Stimulated activated CD8-positive, alpha-beta memory T cell treated with anti-CD3 and anti-CD28 coated beads, Interleukin-12 subunit alpha, Interleukin-12 subunit beta, amount 100 ng/mL, for 1 hour (primary cell): Measurements from ENCODE around the gene DCXR.

ENCODE experiments used
- DNase-seq: peaks from one replicate; pipeline ENCODE4 v3.0.0-alpha.2; 2020; ENCODE audit warnings: low read depth

DCXR gene

DNA sequence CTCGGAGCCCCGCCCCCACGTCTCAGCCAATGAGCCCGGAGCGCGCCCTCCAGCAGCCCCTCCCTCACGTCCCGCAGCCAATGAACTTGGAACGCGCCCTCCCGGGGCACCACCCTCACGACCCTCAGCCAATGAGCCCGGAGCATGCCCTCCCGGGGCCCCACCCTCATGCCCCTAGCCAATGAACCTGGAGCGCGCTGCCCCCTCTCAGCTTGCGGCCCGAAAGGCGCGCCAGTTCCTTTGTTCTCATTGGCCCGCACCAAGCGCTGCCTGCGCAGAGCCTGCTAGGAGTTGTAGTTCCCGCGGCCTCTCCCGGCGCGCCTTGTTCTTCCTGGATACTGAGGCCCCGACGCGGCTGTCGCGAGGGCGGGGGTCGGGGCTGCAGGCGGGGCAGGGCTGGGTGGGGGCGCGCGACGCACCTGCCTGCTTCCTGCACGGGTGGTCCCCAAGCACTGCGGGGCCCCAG lies 14.5 kb downstream of the DCXR start, which contains the start of gene LRRC45:
LRRC45 (plus strand) TSS at position 325 of the 466 bp plus-strand sequence. CDS start 339 bp downstream, outside the sequence.
- peak; percentile 99 for DNase-seq

DNA sequence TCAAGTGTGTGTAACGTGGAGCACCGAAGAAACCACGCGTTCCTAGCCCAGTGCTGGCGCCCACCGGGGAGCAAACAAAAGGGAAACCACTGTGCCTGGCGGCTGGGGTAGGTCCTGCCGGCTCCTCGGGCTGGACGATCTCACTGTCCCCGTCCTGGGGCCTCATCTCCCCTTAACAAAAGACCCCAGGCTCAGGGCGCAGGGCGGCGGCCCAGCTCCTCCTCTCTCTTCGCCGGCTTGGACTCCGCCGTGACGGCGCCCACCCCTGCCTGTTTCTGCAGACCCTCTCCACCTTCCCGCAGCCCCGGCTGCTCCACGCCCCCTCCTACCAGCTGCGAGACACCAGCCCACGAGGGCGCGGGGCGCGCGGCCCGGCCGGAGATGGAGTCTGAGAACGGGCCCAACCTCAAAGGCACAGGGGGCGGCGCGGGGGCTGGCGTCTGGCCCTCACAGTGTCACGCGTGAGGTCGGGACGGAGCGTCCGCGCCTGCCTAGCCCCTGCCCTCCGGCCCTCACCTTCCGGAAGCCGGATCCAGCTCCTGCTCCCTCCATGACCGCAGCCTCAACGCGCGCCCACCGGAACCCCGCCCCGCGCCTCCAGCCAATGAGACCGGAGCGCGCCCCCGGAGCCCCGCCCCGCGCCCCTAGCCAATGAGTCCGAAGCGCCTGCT lies 15.1 kb downstream of the DCXR start, which contains the start of gene CENPX:
CENPX (minus strand) TSS at position 569 of the 671 bp plus-strand sequence; CDS start at position 552, 17 bp downstream.
- DNase-seq, result no peak

DNA sequence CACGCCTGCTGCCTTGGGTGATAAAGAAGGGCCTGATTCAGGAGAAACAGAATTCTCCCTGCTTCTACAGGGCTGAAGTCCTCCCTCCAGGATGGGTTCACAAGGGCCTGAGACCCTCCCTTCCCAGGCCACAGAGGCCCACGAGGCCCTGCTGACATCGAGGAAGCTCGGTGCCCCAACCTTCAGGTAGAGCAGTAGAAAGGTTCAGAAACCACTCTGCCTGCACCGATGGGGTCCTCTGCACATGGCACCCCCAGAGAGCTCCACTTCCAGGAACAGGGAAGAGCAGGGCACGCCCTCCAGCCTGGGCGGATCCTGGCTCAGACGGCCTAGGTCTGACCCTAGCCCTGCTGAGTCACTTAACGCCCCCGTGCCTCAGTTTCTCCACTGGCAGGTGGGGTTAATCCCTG lies 15.6 kb downstream of the DCXR start:
- no peak for DNase-seq

DNA sequence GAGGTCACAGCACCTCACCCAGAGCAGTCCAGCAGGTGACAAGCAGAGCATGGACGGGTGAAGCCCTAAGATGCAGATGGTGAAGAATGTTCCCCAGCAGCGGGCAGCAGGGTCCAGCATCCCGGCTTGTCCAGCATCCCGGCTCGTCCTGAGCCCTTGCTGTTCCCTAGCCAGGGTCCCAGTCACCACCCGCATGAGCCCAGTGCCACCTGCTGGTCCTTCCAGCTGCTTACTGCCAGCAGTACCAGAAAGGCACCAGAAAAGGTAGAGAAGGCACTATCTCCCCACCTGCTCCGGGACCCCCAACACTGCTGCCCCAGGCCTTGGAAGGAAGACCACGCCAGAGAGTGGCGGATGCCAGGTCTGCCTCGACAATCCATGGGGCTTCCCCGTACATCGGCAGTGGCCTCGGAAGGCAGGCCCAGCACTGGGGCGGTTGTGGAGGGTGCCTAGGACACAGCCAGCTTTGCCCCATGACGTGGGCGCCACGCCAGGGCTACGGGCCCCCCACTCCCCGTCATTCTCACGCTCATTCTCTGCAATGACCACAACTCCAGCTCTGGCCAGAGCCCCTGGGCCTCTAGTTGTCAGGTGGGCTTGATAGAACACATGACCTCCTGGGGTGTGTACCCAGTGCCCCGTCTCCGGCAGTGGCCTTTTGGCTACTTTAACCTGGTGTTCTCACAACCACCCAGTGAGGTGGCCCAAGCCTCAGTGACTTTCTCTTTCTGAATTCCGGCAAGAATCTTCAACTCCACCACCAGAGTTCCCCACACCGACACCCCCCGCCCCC lies 16.2 kb downstream of the DCXR start:
- no peak for DNase-seq

DNA sequence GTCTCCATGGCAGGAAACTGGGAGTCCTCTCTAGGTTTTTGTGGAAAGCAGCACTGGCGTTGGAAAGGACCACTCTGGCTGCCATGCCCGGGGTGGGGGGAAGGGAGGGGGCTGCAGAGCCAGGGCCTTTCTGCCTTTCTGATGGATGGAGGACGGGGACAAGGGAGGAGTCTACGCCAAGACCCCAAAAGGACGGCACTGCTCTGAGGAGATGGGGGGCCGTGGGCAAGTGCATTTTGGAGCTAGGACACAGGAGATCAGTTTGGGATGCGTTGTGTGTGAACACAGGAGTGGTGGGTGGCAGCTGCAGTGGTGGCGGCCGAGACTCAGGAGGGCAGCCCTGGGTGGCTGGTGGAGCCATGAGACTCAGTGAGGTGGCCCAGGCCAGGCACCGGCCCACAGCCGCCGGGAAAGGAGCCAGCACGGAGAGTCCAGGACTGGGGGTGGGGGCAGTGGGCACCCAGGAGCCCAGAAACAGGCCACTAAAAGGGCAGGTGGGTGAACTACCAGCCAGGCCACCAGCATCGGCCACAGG lies 16.9 kb downstream of the DCXR start:
- no peak for DNase-seq

DNA sequence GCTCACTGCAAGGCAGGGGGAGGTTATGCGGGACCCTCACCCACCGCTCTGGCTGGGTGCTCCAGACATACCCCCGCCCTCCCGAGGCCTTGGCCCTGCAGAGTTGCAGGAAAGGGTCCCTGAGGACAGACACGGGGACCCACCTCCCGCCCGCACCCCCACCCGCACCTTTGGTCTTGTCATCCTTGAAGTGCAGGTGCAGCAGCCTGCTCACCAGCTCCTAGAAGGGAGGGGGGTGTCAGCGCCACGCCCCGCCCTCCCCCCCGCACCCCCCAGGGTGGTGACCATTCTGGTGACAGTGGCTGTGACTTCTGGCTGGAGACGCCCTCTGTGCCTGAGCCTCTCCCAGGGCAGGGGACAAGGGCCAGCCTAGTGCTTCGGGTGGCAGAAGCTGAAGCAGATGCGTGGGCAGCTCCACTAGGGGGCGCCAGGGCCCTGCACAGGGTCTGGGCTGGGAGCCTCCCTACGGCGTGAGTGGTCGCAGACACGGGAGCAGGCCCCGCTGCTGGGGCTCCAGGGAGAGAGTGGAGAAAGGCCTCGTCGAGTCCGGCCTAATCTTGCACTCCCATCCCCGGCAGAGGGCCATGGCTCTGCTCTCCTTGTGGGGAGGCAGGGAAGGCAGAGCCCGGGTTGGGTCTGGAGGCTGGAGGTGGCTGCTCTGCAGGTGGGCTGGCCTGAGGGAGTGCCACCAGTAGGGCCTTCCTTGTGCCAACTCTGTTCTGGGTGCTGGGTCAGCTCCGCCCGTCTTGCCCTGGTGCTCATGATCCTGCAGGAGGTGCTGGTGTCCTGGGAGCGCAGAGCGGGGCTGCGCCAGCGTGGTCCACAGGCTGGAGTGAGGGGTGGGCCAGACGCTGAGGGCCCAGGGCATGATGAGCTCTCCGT lies 17.6 kb downstream of the DCXR start:
- peak; percentile 40 for DNase-seq

DNA sequence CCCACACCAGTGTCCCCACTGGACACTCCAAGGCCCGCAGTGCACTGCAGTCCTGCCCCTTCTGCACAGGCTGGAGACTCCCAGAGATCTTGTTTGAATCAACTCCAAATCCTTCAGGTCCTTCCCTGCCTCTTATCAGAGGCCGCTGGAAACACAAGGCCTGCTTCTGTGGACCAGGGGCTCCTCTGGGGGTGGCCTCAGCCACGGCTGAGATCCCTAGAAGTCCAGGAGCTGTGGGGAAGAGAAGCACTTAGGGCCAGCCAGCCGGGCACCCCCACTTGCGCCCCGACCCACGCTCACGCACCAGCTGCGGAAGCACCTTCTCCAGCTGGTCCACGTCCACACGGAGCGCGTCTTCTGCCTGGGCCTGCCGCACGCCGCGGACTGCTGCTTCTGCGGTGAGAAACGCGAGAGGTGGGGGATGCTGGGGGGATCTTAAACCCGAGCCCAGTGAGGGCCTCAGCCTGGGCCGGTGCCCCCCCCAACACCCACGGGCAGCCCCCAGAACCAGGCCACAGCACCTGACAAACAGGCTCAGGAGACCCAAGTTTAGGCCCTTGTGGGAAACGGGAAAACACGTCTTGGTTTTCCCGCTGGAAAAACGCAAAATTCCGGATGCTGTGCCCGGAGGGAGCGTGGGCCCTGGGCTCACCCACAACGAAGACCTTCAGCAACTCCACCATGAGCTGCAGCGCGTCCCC lies 18.4 kb downstream of the DCXR start:
- DNase-seq, result no peak

DNA sequence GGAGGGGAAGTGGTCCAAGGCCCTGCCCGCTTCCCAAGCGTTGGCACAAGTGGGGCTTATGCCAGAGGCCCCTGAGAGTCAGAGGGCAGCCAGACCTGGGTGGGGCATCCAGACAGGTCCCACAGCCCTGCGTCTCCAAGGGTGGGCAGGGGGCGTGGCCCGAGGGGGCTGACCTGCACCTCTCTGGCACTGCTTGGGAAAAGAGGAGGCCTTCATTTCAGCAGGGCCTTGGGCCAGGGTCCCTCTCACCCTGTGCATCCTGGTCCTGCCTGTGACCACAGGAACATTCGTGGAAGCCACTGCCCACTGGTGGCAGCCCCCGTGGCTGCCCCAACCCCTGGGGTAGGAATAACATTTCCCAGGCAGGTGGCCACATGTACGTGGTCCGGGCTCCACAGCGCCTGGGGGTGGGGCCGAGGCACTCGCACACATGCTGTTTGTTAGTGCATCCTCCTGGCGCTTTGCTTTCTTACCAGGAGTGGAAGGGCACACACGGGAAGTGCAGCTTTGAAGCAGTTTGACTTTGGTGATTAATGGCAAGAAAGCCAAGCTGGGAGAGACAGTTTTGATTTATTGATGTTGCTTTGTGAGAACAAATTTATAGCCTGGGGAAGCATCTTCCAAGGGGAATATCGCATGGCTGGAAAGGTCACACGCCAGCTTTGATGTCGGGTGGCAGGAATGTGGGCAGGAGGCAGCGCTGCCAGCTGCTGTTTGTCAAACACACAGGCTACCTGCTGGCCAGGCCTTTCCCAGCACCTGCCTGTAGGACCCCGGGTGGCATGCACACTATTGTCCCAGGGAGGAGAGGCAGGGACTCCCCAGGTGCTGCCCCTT lies 19.1 kb downstream of the DCXR start:
- no peak for DNase-seq

DNA sequence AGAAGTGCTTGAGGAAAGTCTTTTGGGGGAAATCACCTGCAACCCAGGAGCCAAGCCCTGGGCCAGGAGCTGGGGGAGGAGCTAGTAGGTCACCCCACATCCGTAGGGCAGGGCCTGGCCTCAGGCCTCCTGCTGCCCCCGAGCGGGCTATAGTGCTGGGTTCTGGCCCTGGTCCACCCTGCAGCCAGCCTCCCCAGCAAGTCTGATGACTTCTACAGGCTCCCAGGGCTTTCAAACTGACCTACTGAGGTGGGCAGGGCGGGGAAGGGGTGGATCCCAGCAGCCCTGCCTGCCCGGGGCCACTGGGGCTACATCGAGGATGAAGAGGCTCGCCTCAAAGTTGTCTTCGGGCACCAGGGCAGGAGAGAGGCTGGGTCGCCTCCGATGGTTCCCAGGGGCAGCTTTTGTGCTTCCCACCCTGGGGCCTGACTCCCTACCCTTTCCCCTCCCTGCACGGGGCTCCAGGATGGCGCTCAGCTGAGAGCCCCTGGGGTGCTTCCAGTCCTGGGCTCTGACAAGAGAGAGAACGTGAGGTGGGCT lies 19.8 kb downstream of the DCXR start:
- no peak for DNase-seq

DNA sequence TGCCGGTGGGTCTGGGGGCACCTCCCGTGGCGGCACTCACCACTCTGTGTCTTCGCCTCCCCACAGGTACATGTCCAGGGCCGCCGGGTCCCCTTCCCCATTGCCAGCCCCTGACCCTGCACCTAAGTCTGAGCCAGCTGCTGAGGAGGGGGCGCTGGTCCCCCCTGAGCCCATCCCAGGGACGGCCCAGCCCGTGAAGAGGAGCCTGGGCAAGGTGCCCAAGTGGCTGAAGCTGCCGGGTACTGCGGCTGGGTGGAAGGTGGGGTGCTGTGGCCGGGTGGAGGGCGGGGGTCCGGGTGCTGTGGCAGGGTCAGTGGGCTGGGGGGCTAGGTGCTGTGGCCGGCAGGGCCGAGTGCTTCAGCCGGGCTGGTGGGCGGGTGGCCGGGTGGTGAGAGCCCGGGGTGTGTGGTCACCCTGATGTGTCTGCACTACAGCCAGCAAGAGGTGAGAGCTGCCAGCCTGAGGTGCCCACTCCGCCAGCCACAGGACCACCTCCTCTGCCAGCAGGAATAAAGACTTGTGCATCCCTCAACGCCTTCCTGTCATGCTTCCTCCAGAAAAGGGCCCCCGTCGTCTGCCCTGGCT lies 20.5 kb downstream of the DCXR start:
- DNase-seq, result no peak

DNA sequence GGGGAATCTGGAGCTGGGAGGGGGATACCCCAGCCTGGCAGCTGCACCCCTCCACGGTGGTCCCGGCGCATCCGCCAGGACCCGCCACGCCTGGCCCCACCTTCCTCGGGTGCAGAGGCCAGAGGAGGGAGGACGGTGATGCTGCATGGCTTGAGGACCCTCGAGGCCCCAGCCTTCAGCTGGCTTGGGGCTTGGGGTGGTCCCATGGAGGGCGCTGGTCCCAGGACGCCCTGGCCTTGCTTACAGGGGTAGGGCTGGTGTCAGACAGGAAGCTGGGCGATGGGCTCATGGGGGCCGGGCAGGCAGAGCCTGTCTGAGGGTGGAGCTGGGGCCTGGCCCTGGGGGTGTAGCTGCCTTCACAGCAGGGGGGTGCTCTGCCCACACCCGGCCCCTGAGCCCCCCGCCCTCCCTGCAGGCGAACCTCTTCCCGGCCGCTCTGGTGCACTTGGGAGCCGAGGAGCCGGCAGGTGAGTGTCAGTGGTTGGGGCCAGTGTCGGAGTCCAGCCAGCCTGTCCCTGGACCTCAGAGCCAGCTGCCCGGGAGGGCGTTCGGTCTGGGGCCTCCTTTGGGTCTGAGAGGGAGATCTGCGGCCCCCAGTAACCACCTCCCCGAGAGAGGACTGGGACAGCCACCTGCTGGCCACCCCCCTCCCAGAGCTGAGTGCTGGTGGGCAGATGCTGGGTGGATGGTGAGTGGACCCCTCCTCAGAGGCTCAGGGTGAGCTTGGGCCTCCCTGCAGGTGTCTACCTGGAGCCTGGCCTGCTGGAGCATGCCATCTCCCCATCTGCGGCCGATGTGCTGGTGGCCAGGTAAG lies 21.2 kb downstream of the DCXR start:
- no peak for DNase-seq

DNA sequence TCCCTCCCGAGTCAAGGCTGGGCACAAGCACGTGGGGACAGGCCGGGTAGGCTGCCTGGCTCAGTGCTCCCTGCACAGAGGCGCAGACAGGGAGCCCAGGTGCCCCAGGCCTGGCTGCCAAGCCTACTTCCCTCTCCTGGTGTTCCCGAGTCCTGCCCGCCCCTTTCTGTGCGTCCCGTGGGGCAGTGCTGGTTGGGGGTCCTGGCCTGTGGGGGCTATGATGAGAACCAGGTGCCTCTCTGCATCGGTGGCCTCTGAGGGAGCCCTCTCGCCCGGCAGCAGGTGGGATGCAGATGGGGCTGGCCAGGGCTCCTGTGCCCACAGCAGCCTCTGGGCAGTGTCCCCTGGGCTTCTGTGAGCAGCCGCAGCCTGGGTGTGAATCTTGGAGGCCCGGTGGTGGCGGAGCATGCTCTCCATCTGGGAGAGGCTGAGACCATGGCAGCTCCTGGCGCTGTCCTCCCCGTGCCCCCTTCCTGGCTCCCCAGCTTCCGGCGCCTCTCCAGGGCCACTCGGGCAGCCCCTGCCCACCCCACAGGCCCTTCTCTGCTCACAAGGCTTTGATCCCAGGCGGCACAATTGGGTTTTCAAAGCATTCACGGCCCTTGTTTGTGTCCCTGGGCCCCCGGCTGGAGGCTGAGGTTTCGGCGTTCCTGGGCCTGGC lies 22.1 kb downstream of the DCXR start:
- DNase-seq, result no peak

DNA sequence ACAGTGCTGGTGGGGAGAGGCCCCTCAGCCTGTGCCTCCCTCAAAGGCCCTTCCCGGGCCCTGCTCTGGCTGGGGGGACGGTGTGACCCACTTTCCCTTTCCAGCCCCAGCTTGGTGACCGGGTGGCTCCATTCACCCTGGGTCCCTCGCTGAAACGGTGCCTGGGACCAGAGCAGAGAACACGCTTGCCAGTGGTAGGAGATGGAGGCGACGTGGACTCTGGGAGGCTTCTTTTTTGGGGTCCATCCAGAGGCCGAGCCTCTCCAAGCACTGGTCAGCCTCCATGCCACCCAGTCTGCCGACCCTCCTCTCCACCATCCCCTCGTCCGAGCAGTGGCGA lies 22.6 kb downstream of the DCXR start:
- no peak for DNase-seq

DNA sequence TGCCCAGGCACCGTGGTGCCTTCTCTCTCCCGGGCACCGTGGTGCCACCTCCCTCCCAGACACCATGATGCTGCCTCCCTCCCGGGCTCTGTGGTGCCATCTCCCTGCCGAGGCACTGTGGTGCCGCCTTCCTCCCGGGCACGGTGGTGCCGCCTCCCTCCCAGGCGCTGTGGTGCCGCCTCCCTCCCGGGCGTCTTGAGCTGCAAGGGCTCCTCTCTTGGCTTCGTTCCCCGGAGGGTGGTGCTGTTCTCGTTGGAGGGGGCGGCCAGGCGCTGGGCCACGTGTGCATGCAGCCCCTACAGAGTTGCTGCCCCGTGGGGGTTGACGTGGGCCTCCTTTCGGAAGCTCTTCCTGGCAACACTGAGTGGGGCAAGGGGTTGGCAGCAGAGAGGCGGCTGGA lies 23.1 kb downstream of the DCXR start:
- DNase-seq, result no peak

DNA sequence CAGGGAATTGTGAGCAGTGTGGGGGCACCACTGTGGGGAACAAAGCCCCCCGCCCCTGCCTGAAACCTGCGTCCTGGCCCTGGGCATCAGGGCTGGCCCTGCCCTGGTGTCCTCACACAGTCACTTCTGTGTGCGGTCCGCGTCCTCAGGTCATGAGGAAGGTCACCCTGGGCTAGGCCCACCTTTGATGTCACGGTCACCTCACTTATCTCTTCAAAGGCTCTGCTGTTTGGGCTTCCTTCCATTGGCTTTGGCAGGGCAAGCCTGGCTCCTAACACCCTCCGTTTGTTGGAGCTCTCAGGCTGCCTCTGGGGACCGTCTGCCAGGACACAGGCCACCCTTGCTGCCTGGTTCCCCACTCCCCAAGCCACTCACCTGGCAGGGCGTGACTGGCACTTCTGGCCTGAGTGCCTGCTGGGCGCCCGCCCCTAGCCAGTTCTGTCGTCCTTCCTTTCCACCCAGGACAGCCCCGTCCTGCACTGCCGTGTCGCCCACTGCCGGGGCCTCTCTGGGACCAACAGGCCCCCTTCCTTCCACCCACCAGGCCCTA lies 23.6 kb downstream of the DCXR start:
- no peak for DNase-seq

DNA sequence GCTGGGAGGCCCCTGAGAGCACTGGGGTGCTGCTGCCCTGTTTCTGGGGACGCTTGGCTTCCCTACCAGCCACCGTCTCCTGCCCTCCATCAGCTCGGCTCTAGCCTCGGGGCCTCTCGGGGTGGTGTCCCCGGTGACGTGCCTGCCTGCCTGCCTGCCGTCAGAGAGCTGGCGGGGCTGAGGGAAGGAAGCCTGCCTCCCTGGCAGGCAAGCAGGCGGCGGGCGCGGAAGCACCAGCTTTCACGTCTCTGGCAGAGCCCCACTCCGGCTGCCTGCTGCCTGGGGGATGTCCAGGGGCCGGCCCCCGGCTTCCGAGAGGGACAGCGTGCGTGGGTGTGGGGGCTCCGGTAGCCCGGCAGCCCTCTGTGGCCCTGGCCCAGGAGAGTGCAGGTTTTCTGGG lies 24.2 kb downstream of the DCXR start:
- no peak for DNase-seq

DNA sequence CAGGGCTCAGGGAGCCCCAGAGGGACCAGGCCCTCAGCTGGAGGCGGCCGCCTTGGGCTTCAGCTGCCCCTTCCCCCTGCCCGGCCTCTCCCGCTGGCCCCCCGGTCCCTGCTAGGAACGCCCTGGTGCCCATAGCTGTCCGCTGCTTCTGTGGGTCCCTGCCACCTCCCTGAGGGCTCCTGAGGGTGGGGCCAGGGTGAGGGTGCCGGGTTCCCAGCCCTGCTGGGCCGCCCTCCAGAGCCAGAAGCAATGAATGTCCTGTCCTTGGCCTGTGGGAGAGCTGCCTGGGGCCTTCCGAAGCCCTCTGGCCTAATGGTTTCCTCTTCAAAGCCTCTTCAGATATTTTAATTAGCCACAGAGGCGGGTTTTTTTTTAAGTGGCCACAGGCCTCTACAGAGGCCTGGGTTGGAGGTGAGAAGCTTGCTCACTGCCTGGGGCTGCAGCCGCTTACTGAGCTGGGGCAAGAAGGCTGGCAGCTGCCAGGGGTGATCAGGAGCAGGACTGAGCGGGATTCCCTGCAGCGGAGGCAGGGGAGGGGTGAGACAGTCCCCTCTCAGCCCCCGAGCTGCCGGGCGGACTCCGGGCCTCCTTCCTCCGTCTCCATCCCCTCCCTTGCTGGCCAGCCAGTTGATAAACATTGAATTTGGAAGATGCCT lies 24.7 kb downstream of the DCXR start:
- no peak for DNase-seq

DNA sequence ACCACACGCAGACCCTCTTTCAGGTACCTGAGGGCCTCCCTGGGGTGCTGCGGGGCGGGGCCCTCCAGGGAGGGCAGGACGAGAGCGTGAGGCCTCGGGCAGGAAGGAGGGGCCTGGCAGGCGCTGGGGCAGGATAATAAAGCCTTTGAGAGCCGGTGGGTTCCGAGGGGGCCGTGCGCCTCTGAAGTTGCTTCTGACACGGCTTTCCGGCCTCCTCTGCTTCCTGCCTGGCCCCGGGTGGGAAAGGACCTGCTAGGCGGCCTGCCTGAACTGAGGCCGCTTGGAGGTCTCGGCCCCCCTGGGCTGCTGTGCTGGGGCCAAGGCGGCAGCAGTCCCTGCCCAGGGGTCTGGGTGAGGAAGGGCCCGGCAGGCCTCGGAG lies 25.2 kb downstream of the DCXR start:
- DNase-seq, result no peak
